PC-9 (cell line): ENCODE data around the gene APMAP.

Experiments used
- CTCF ChIP-seq: fragments of 200-600 bp; sonication (generic); conservative IDR thresholded peaks from 2 replicates; pipeline ENCODE4 v1.6.1; 2017; ENCODE audit warnings: mixed run types, antibody characterized with exemption, mild to moderate bottlenecking, moderate library complexity
- EZH2 ChIP-seq: fragments of 200-600 bp; sonication (generic); IDR thresholded peaks from 2 replicates; pipeline ENCODE4 v1.8.0; 2017; ENCODE audit warnings: antibody characterized with exemption, low read depth

GRCh38 chr20:25025986-25026605 lies 33.5 kb upstream of the APMAP start:
- TF ChIP-seq CTCF (no peak), EZH2 (no peak)
